ENCODE measurements around the gene ATP5F1C.
"Not testable (repeated sequence)": the region's sequence is repeated elsewhere in the genome, so short reads cannot be mapped to it uniquely, and the experiment has no call there.

The ATP5F1C gene

GRCh38 chr10:7788639-7789286, 786 bp downstream of the ATP5F1C start:
- intact Hi-C loops (cut with DNase I) = no loop called here
- DNase-seq = peak in 12 of 42 donors; percentile 3 to 41 (median 18)

- intact Hi-C loops (cut with DNase I) = no loop called here
- no peak for DNase-seq
Measured at GRCh38 chr10:7789390-7789789, 1.4 kb downstream of the ATP5F1C start.

GRCh38 chr10:7792541-7792940, 4.6 kb downstream of the ATP5F1C start:
- DNase-seq = peak in 2 of 42 donors; percentile 23 to 32
- intact Hi-C loops (cut with DNase I) = no loop called here

- intact Hi-C loops (cut with DNase I) = no loop called here
- DNase-seq = no peak
Measured at GRCh38 chr10:7794251-7795026, 6.5 kb downstream of the ATP5F1C start.

GRCh38 chr10:7795605-7796004, 7.6 kb downstream of the ATP5F1C start:
- no peak for DNase-seq
- intact Hi-C loops (cut with DNase I) = no loop called here

- intact Hi-C loops (cut with DNase I) = no loop called here
- DNase-seq = no peak
Measured at GRCh38 chr10:7797582-7797981, 9.6 kb downstream of the ATP5F1C start.

GRCh38 chr10:7802606-7803005, 14.6 kb downstream of the ATP5F1C start:
- intact Hi-C loops (cut with DNase I) = no loop called here
- no peak for DNase-seq

GRCh38 chr10:7804216-7804615, 16.2 kb downstream of the ATP5F1C start:
- DNase-seq = no peak
- intact Hi-C loops (cut with DNase I) = no loop called here

GRCh38 chr10:7804741-7805140, 16.8 kb downstream of the ATP5F1C start:
- DNase-seq = peak in 1 of 42 donors; percentile 15

GRCh38 chr10:7808686-7809267, 20.8 kb downstream of the ATP5F1C start:
- DNase-seq = no peak
- intact Hi-C loops (cut with DNase I) = no loop called here

More at GRCh38 chr10:7804741-7805140, 16.8 kb downstream of the ATP5F1C start:
- intact Hi-C loops (cut with DNase I) = no loop called here

GRCh38 chr10:7810443-7810842, 22.5 kb downstream of the ATP5F1C start:
- no peak for DNase-seq
- intact Hi-C loops (cut with DNase I) = no loop called here

- intact Hi-C loops (cut with DNase I) = no loop called here
- no peak for DNase-seq
Measured at GRCh38 chr10:7811000-7811399, 23.0 kb downstream of the ATP5F1C start.

GRCh38 chr10:7811743-7812142, 23.8 kb downstream of the ATP5F1C start:
- intact Hi-C loops (cut with DNase I); DNase-seq: not testable (repeated sequence)

GRCh38 chr10:7813481-7813880, 25.5 kb downstream of the ATP5F1C start:
- no peak for DNase-seq
- intact Hi-C loops (cut with DNase I) = no loop called here

- DNase-seq = no peak
- intact Hi-C loops (cut with DNase I) = no loop called here
Measured at GRCh38 chr10:7817576-7817975, 29.6 kb downstream of the ATP5F1C start.

- intact Hi-C loops (cut with DNase I) = no loop called here
- DNase-seq = peak in 2 of 42 donors; percentile 32 to 38
Measured at GRCh38 chr10:7817984-7818294, 30.0 kb downstream of the ATP5F1C start.

- peak; percentile 77 to 97 (median 94) for DNase-seq
- intact Hi-C loops (cut with DNase I) = no loop called here
Measured at GRCh38 chr10:7818295-7819120, 30.5 kb downstream of the ATP5F1C start, which contains the start of gene TAF3. TSS of gene TAF3 (plus strand) at chr10:7818505. CDS start at chr10:7818710, 205 bp downstream.

- intact Hi-C loops (cut with DNase I) = no loop called here
- DNase-seq = peak in 33 of 42 donors; percentile 14 to 79 (median 48)
Measured at GRCh38 chr10:7819121-7819460, 31.1 kb downstream of the ATP5F1C start.

- no peak for DNase-seq
- intact Hi-C loops (cut with DNase I) = no loop called here
Measured at GRCh38 chr10:7824251-7824650, 36.3 kb downstream of the ATP5F1C start.

GRCh38 chr10:7826971-7827370, 39.0 kb downstream of the ATP5F1C start:
- intact Hi-C loops (cut with DNase I) = no loop called here
- no peak for DNase-seq

Measured in head of caudate nucleus (tissue), 42 donors.